Measurements from ENCODE around the gene ZNF207. TPM values are rescaled to one million over a fixed set of nuclear protein-coding genes. Genes with fewer than 3 reads are reported as not detected.
A peak's percentile ranks its signal among the peaks of the same experiment; 100 is the strongest.

Gene ZNF207
- total and polyA plus RNA-seq, 9 of the 15 experiments (the other 6 are each of a cell fraction or from before 2014, with no cell fraction given): 123 to 370 (median 250) TPM

GRCh38 chr17:32342603-32343325, 7.2 kb upstream of the ZNF207 start (continued):
- TF ChIP-seq ZBTB40 (IDR thresholded peaks at IDR 0.05) (0 out of 2 replicates have a peak, but pooled peaks have one; percentile 48), ZBTB40 (CRISPR knock-in tag; IDR thresholded peaks at IDR 0.05) (no peak), AFF4 (CRISPR knock-in tag; IDR thresholded peaks at IDR 0.05) (peak; percentile 5; the same call in 1 of the 2 replicates)
